GM23338 (cell line): Measurements from ENCODE around the gene MLLT3.

Source experiments
- EZH2 ChIP-seq: fragments of 200-600 bp; sonication (generic); IDR thresholded peaks from one replicate; pipeline ENCODE4 v1.8.0; 2017; ENCODE audit warnings: antibody characterized with exemption, mild to moderate bottlenecking, low read depth; ENCODE audit not compliant: unreplicated experiment
- EZH2phosphoT487 ChIP-seq: fragments of 200-600 bp; sonication (generic); IDR thresholded peaks from one replicate; pipeline ENCODE4 v1.8.1; 2018; ENCODE audit warnings: antibody characterized with exemption; ENCODE audit not compliant: unreplicated experiment
- JUNB ChIP-seq: IDR thresholded peaks from one replicate; pipeline ENCODE4 v1.6.1; 2016; ENCODE audit warnings: antibody characterized with exemption; ENCODE audit not compliant: unreplicated experiment
- POLR2AphosphoS5 ChIP-seq: IDR thresholded peaks from 2 replicates; pipeline ENCODE4 v1.6.1; 2016; ENCODE audit warnings: antibody characterized with exemption, low read depth
- ZNF114 ChIP-seq: fragments of 250-450 bp; sonication (Bioruptor Pico); IDR thresholded peaks from 2 replicates; pipeline ENCODE4 v1.5.0; 2020; ENCODE audit warnings: mild to moderate bottlenecking, moderate library complexity
- TF ChIP-seq, protein P1 (sequence below), 2 experiments: fragments of 200-600 bp in 1 of 2; sonication (generic) in 1 of 2; conservative IDR thresholded peaks; 2 replicates each; pipeline versions ENCODE4 v1.5.1 to v1.6.1; 2016 to 2017; ENCODE audit warnings: antibody characterized with exemption in 2 of 2, low read depth in 2 of 2, mild to moderate bottlenecking in 2 of 2, moderate library complexity in 1 of 2
- TF ChIP-seq, protein P2 (sequence below): IDR thresholded peaks from one replicate; pipeline ENCODE4 v1.6.1; 2018; ENCODE audit warnings: antibody characterized with exemption; ENCODE audit not compliant: unreplicated experiment

DNA sequence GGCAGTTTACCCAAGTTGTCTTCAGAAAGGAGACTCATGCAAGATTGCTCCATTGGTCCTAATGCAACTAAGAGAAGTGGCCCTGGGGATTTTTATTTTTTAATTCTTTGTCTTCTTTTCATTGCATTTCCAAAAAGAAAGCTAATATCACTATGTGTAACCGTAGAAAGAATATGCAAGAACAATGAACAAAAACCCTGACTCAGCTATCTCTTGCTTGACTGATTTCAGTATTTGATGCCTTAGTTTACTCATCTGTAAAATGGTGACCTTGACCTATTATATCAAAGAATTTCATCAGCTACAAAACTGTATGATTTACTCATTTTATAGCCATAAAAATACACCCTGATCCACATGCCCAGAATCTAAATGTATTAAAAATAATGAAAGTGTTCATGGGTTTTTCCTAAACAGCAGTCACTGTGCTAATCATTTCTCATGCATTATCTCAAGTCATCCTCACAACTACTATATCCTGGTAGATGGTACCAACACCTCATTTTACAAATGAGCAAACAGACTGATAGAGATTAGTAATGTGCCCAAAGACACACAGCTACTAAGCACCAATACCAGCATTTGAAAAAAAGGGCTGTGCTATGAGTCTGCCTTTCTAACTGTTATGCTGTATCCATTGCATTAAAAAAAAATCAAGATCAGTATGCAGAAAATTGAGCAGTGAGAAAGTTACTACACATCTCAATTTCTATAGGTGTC, 185.7 kb downstream of the MLLT3 start:
- TF ChIP-seq, protein P1, sequence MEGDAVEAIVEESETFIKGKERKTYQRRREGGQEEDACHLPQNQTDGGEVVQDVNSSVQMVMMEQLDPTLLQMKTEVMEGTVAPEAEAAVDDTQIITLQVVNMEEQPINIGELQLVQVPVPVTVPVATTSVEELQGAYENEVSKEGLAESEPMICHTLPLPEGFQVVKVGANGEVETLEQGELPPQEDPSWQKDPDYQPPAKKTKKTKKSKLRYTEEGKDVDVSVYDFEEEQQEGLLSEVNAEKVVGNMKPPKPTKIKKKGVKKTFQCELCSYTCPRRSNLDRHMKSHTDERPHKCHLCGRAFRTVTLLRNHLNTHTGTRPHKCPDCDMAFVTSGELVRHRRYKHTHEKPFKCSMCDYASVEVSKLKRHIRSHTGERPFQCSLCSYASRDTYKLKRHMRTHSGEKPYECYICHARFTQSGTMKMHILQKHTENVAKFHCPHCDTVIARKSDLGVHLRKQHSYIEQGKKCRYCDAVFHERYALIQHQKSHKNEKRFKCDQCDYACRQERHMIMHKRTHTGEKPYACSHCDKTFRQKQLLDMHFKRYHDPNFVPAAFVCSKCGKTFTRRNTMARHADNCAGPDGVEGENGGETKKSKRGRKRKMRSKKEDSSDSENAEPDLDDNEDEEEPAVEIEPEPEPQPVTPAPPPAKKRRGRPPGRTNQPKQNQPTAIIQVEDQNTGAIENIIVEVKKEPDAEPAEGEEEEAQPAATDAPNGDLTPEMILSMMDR (conservative IDR thresholded peaks at IDR 0.05; ENCODE audit: low read depth in 2 of 2): no peak
- TF ChIP-seq, protein P2, sequence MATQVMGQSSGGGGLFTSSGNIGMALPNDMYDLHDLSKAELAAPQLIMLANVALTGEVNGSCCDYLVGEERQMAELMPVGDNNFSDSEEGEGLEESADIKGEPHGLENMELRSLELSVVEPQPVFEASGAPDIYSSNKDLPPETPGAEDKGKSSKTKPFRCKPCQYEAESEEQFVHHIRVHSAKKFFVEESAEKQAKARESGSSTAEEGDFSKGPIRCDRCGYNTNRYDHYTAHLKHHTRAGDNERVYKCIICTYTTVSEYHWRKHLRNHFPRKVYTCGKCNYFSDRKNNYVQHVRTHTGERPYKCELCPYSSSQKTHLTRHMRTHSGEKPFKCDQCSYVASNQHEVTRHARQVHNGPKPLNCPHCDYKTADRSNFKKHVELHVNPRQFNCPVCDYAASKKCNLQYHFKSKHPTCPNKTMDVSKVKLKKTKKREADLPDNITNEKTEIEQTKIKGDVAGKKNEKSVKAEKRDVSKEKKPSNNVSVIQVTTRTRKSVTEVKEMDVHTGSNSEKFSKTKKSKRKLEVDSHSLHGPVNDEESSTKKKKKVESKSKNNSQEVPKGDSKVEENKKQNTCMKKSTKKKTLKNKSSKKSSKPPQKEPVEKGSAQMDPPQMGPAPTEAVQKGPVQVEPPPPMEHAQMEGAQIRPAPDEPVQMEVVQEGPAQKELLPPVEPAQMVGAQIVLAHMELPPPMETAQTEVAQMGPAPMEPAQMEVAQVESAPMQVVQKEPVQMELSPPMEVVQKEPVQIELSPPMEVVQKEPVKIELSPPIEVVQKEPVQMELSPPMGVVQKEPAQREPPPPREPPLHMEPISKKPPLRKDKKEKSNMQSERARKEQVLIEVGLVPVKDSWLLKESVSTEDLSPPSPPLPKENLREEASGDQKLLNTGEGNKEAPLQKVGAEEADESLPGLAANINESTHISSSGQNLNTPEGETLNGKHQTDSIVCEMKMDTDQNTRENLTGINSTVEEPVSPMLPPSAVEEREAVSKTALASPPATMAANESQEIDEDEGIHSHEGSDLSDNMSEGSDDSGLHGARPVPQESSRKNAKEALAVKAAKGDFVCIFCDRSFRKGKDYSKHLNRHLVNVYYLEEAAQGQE: no peak
- TF ChIP-seq ZNF114 (CRISPR knock-in tag) (no peak), EZH2 (no peak), POLR2AphosphoS5 (no peak), EZH2phosphoT487 (no peak), JUNB (no peak)
